Measurements from ENCODE around the gene PGAM1. TPM values are rescaled to one million over a fixed set of nuclear protein-coding genes. Genes with fewer than 3 reads are reported as not detected.

PGAM1 gene
- total and polyA plus RNA-seq, 2 donors from 2014 or later = 161 to 328 TPM

GRCh38 chr10:97442277-97442676 lies 16.3 kb downstream of the PGAM1 start:
- Histone ChIP-seq H3K4me3 (ENCODE audit: low read length in 3 of 3) (no peak overlapping the region), H3K9ac (ENCODE audit: low read length in 3 of 3) (no peak overlapping the region), H3K36me3 (ENCODE audit: control insufficient read depth in 2 of 3, insufficient read depth in 3 of 3, low read length in 3 of 3) (peaks cover 0 to 11% (median 8%) of the 10 kb centered on the region in 3 donors), H3K27me3 (ENCODE audit: control insufficient read depth, insufficient read depth, low read length) (no peaks in the 10 kb centered on the region), H3K27ac (ENCODE audit: low read depth in 2 of 2, low read length in 2 of 2) (no peak overlapping the region), H3K9me3 (ENCODE audit: control insufficient read depth in 2 of 3, insufficient read depth in 1 of 3, low read length in 3 of 3) (no peaks in the 10 kb centered on the region), H3K4me1 (ENCODE audit: control insufficient read depth in 2 of 3, insufficient read depth in 2 of 3, low read depth in 1 of 3, low read length in 3 of 3) (peaks cover 0 to 13% (median 5%) of the 10 kb centered on the region in 3 donors)
- DNase-seq (no peak), FAIRE-seq (no peak)
- intact Hi-C loops (cut with DNase I) = no loop called here
- TF ChIP-seq CTCF (IDR thresholded peaks at IDR 0.05; ENCODE audit: borderline replicate concordance, extremely low read depth, insufficient read depth) = no peak

DNA sequence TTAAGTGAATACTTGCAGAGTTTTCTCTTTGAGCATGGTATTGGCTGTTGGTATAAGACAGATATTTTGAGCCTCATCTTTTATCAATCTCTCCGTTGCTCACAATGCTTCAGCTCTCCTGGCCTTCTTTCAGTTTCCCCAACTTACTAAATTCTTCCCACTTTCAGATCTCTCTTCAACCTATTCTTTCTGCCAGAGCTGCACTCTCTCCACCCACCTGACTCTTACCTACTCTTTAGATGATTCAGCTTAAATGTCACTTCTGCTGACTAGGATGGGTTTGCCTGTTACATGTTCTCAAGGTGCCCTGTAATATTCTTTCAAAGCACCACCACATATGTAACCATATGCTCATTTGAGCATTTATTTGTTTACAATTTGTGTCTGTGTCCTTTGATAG lies 18.2 kb downstream of the PGAM1 start:
- H3K27me3 ChIP-seq (ENCODE audit: control insufficient read depth, insufficient read depth, low read length) = no peaks in the 10 kb centered on the region
- H3K9me3 ChIP-seq (ENCODE audit: control insufficient read depth in 2 of 3, insufficient read depth in 1 of 3, low read length in 3 of 3) = no peaks in the 10 kb centered on the region
- intact Hi-C loops (cut with DNase I) = no loop called here
- H3K27ac ChIP-seq (ENCODE audit: low read depth in 2 of 2, low read length in 2 of 2) = no peak overlapping the region
- DNase-seq (no peak), FAIRE-seq (no peak)
- no peak overlapping the region for H3K4me3 ChIP-seq (ENCODE audit: low read length in 3 of 3)
- peaks cover 0 to 5% (median 1%) of the 10 kb centered on the region in 3 donors for H3K36me3 ChIP-seq (ENCODE audit: control insufficient read depth in 2 of 3, insufficient read depth in 3 of 3, low read length in 3 of 3)
- H3K4me1 ChIP-seq (ENCODE audit: control insufficient read depth in 2 of 3, insufficient read depth in 2 of 3, low read depth in 1 of 3, low read length in 3 of 3) = peaks cover 0 to 16% (median 10%) of the 10 kb centered on the region in 3 donors
- no peak overlapping the region for H3K9ac ChIP-seq (ENCODE audit: low read length in 3 of 3)
- TF ChIP-seq CTCF (IDR thresholded peaks at IDR 0.05; ENCODE audit: borderline replicate concordance, extremely low read depth, insufficient read depth) = no peak

DNA sequence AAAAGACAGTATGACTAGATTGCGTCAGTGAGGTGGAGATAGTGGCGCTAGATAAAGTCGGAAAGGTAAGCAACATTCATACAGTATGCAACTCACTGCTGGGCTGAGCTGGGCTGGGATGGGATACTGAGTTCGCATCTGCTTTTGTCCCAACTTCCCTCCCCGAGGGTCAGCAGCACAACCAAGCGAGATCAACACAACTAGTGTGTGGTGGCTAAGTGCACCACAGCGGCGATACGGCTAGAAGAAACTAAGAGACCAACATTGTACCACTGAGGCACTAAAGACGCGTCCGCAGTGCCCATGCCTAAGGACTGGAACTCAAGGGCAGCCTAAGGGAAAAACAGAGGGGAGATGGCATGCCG lies 19.3 kb downstream of the PGAM1 start:
- peak overlapping the region; percentile 94 to 100 (median 97) for H3K4me3 ChIP-seq (ENCODE audit: low read length in 3 of 3)
- H3K4me1 ChIP-seq (ENCODE audit: control insufficient read depth in 2 of 3, insufficient read depth in 2 of 3, low read depth in 1 of 3, low read length in 3 of 3) = peaks cover 0 to 17% (median 10%) of the 10 kb centered on the region in 3 donors
- no peaks in the 10 kb centered on the region for H3K9me3 ChIP-seq (ENCODE audit: control insufficient read depth in 2 of 3, insufficient read depth in 1 of 3, low read length in 3 of 3)
- TF ChIP-seq CTCF (IDR thresholded peaks at IDR 0.05; ENCODE audit: borderline replicate concordance, extremely low read depth, insufficient read depth) = no peak
- no peaks in the 10 kb centered on the region for H3K27me3 ChIP-seq (ENCODE audit: control insufficient read depth, insufficient read depth, low read length)
- H3K27ac ChIP-seq (ENCODE audit: low read depth in 2 of 2, low read length in 2 of 2) = peak overlapping the region; percentile 2 to 69
- intact Hi-C loops (cut with DNase I) = no loop called here
- H3K9ac ChIP-seq (ENCODE audit: low read length in 3 of 3) = peak overlapping the region; percentile 82 to 93 (median 84)
- DNase-seq = no peak
- peaks cover 0 to 5% (median 0%) of the 10 kb centered on the region in 3 donors for H3K36me3 ChIP-seq (ENCODE audit: control insufficient read depth in 2 of 3, insufficient read depth in 3 of 3, low read length in 3 of 3)
- no peak for FAIRE-seq
